ENCODE data around the gene MINDY4B.

The MINDY4B gene

DNA sequence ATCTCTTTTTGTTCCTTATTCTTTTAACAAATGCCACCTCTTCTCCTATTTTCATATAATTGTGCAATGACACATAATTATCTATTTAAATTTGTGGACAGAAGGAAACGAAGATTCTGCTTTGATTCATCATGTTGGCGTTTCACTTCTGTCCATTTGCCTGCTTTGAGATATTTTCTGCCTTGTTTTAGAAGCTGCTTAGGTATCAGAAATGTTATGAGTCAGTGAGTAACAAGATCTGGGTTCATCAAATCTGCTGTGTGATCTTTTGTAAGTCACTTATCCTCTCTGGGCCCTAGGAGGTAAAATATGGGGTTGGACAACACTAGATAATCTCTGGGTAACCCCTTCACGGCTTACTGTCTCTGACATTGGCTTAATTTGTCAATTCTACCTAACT, 7.3 kb upstream of the MINDY4B start:
- TF ChIP-seq, protein P1, sequence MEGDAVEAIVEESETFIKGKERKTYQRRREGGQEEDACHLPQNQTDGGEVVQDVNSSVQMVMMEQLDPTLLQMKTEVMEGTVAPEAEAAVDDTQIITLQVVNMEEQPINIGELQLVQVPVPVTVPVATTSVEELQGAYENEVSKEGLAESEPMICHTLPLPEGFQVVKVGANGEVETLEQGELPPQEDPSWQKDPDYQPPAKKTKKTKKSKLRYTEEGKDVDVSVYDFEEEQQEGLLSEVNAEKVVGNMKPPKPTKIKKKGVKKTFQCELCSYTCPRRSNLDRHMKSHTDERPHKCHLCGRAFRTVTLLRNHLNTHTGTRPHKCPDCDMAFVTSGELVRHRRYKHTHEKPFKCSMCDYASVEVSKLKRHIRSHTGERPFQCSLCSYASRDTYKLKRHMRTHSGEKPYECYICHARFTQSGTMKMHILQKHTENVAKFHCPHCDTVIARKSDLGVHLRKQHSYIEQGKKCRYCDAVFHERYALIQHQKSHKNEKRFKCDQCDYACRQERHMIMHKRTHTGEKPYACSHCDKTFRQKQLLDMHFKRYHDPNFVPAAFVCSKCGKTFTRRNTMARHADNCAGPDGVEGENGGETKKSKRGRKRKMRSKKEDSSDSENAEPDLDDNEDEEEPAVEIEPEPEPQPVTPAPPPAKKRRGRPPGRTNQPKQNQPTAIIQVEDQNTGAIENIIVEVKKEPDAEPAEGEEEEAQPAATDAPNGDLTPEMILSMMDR (IDR thresholded peaks at IDR 0.05; ENCODE audit: insufficient read depth, low read length, poor library complexity, severe bottlenecking) = no peak
- peak; percentile 35 for DNase-seq (ENCODE audit: extremely low read depth, insufficient read length)
- H3K27me3 ChIP-seq (replicated peaks; ENCODE audit: control insufficient read depth, insufficient read depth, low read length) = peaks cover 1% of the 10 kb centered on the region

DNA sequence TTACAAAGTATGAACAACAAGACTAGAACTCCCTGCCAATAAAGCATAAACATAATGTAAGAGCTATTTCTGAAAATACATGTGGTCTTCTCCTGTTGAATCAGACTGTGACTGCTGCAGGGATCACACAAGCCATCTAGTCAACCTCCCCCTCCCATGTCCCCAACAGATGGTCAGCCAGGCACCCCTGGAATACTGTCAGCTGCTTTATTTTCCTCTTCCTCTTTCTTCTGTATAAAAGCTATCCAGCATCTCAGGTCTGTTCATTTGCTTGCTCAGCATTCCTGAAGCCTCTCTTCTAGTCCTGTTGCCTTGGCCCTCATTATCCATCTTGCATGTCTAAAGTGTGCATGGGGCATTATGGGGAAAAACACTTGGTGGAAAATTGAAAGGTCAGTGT, 6.5 kb upstream of the MINDY4B start:
- DNase-seq (ENCODE audit: extremely low read depth, insufficient read length) = no peak
- Histone ChIP-seq H3K27me3 (replicated peaks; ENCODE audit: control insufficient read depth, insufficient read depth, low read length) (peaks cover 1% of the 10 kb centered on the region), H3K36me3 (ENCODE audit: control insufficient read depth, insufficient read depth, low read length) (no peaks in the 10 kb centered on the region), H3K4me3 (replicated peaks; ENCODE audit: low read depth, low read length) (no peak overlapping the region)
- TF ChIP-seq, protein P1 (IDR thresholded peaks at IDR 0.05; ENCODE audit: insufficient read depth, low read length, poor library complexity, severe bottlenecking) = no peak

More for the DNA sequence above, 7.3 kb upstream of the MINDY4B start:
- no peak overlapping the region for H3K4me3 ChIP-seq (replicated peaks; ENCODE audit: low read depth, low read length)
- no peaks in the 10 kb centered on the region for H3K36me3 ChIP-seq (ENCODE audit: control insufficient read depth, insufficient read depth, low read length)

DNA sequence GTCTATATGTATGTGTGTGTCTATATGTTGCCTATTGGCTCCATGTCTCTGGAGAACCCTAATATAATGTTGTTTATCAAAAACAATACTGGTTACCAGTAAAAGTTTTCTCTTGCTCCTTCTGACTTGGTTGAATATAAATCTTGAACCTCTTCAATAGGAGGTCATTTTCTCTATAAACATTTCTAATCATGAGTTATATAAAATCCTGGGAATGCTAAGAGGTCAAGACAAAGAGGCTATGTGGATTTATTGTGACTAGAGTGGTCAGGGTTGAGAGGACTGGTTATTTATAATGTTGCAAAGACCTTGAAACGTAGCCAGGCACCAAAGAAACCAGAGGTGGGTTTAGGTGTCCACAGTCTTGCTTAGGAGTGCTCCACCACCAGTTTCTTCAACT, 1.2 kb upstream of the MINDY4B start:
- DNase-seq (ENCODE audit: extremely low read depth, insufficient read length) = no peak
- TF ChIP-seq, protein P1 (IDR thresholded peaks at IDR 0.05; ENCODE audit: insufficient read depth, low read length, poor library complexity, severe bottlenecking) = no peak
- H3K27me3 ChIP-seq (replicated peaks; ENCODE audit: control insufficient read depth, insufficient read depth, low read length) = peaks cover 3% of the 10 kb centered on the region
- H3K4me3 ChIP-seq (replicated peaks; ENCODE audit: low read depth, low read length) = no peak overlapping the region
- no peaks in the 10 kb centered on the region for H3K36me3 ChIP-seq (ENCODE audit: control insufficient read depth, insufficient read depth, low read length)

DNA sequence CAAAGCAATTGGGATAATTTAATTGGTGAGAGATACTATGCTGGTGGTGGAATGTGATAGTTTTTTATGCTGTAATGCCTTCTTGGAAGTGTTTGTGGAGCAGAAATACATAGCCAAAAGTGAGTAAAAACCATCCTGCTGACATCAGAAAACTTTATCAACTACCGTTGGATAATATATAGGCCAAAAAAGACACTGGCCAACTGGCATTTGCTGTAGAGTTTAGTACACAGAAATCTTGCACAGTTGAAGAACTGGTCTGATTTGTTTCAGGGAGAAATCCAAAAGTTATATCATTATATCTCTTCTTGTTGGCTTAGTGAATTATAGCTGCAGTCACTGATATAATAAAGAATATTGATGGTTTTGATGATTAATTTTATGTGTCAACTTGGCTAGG, 507 bp upstream of the MINDY4B start:
- TF ChIP-seq, protein P1 (IDR thresholded peaks at IDR 0.05; ENCODE audit: insufficient read depth, low read length, poor library complexity, severe bottlenecking) = no peak
- no peak overlapping the region for H3K4me3 ChIP-seq (replicated peaks; ENCODE audit: low read depth, low read length)
- H3K27me3 ChIP-seq (replicated peaks; ENCODE audit: control insufficient read depth, insufficient read depth, low read length) = peaks cover 3% of the 10 kb centered on the region
- no peaks in the 10 kb centered on the region for H3K36me3 ChIP-seq (ENCODE audit: control insufficient read depth, insufficient read depth, low read length)
- DNase-seq (ENCODE audit: extremely low read depth, insufficient read length) = no peak

DNA sequence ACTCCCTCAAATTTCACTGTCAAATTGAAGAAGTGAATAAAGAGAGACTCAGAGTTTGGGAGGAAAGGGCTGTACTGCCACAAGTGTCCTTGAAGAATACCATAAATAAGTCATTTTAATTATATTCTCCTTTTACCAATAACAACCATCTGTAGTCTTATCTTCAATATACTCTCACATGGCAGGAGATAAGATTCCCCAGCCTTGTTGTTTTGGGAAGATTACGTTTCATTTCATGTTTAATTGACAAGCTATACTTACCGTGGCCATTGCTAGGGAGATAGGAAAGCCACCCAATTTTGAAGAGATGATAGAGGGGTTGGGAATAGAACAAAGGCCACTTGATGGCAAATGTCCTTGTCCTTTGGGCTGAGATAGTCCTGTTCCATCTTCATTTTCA, 2.3 kb downstream of the MINDY4B start:
- DNase-seq (ENCODE audit: extremely low read depth, insufficient read length) = no peak
- peaks cover 2% of the 10 kb centered on the region for H3K27me3 ChIP-seq (replicated peaks; ENCODE audit: control insufficient read depth, insufficient read depth, low read length)
- H3K4me3 ChIP-seq (replicated peaks; ENCODE audit: low read depth, low read length) = no peak overlapping the region
- H3K36me3 ChIP-seq (ENCODE audit: control insufficient read depth, insufficient read depth, low read length) = no peaks in the 10 kb centered on the region
- TF ChIP-seq, protein P1 (IDR thresholded peaks at IDR 0.05; ENCODE audit: insufficient read depth, low read length, poor library complexity, severe bottlenecking) = no peak

DNA sequence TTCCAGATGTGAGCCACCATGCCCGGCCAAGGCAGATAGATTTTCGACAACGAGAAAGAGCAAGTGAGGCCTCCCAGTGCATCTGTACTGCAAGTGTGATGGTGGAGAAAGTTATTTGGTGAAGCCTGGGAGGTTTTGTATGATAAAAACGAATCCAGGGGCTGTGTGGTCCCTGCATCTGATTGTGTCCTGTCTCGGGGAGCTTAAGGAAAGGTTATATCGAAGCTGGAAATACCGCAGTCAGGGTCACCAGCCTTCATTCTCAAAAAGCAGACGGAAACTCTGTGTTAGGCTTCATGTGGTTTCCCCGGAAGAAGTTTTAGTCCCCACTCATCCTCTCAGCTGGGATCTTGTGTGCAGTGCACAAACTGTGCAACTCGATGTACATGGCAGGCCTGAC, 3.4 kb downstream of the MINDY4B start:
- no peak overlapping the region for H3K4me3 ChIP-seq (replicated peaks; ENCODE audit: low read depth, low read length)
- DNase-seq (ENCODE audit: extremely low read depth, insufficient read length) = no peak
- TF ChIP-seq, protein P1 (IDR thresholded peaks at IDR 0.05; ENCODE audit: insufficient read depth, low read length, poor library complexity, severe bottlenecking) = no peak
- H3K27me3 ChIP-seq (replicated peaks; ENCODE audit: control insufficient read depth, insufficient read depth, low read length) = peaks cover 1% of the 10 kb centered on the region; the same call in 1 of the 2 replicates
- H3K36me3 ChIP-seq (ENCODE audit: control insufficient read depth, insufficient read depth, low read length) = no peaks in the 10 kb centered on the region

Data from GM06990 (cell line).